DLD1 (cell line): ENCODE measurements around the gene WWC1.

ENCODE experiments used
- in situ Hi-C: cut with HindIII; loops from 2 replicates; pipeline ENCODE4 v1.10.0; 2017; ENCODE audit warnings: low sequenced_read_pairs

Gene WWC1

GRCh38 chr5:168401226-168401625 is 109.8 kb downstream of the WWC1 start:
- in situ Hi-C loops = no loop called here

GRCh38 chr5:168401880-168402279 is 110.4 kb downstream of the WWC1 start:
- in situ Hi-C loops = no loop called here

- in situ Hi-C loops = no loop called here
Measured at GRCh38 chr5:168404365-168404764, 112.9 kb downstream of the WWC1 start.

DNA sequence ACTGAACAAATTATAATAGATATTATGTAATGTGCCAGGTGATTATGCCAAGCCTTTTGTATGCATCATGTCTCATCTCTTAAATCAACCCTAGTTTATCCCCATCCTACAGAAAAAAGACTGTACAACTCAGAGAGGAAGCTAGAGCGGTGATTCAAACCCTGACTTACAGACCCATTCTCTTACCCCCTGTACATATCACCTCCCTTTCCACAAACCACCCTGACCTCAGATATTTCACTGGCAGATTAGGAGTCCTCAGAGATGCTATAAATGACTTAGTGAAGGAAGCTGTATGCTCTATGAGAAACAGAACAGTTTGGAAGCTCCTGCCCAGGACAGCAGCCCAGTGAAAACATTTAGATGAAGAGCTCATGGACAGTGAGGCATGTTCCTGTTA is 115.8 kb downstream of the WWC1 start:
- in situ Hi-C loops = no loop called here

GRCh38 chr5:168408561-168409305 is 117.3 kb downstream of the WWC1 start:
- in situ Hi-C loops = no loop called here

- in situ Hi-C loops = loop anchor here (5.0 kb wide), 2 partner anchors 47 to 68 kb away; no protein-coding TSS in a partner anchor
Measured at GRCh38 chr5:168409591-168410458, 118.4 kb downstream of the WWC1 start.

DNA sequence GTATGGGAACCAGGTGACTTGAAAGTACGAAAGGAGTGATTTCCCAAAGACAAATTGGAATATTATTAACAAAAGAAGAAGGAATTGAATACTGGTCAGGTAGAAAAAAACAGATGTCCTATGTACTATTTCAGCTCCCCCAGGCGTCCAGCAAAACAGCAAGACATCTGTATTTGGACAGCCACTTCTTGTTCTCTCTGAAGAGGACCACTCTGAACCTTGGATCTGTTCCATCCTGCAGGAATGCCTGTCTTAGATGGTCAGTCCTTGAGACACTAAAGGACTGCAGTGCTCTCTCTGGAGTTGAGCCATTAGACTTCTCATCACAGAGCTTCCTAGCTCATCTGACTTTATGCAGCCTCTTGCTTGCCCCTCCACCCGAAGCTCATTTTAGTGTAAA is 120.4 kb downstream of the WWC1 start:
- in situ Hi-C loops = loop anchor here (5.0 kb wide), 2 partner anchors 45 to 70 kb away; no protein-coding TSS in a partner anchor

GRCh38 chr5:168413062-168413461 is 121.6 kb downstream of the WWC1 start:
- in situ Hi-C loops = loop anchor here (5.0 kb wide), 2 partner anchors 44 to 71 kb away; no protein-coding TSS in a partner anchor

DNA sequence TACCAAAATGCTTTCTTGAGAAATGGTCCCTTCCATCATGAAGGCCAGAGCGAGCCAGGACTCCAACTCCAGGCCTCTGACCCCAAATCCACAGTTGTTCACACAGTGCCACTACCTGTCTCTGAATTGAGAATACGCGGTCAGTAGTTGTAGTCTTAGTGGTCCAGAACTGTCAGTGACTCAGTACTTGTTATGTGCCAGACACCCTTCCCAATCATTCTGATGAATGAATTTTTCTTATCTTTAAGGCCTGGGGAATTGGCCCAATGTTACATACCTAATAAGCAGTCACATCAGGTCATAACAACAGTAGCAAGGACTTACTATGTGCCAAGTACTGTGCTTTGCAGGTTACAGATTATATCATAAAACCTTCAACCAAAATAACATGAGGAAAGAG is 122.2 kb downstream of the WWC1 start:
- in situ Hi-C loops = loop anchor here (5.0 kb wide), 2 partner anchors 44 to 71 kb away; no protein-coding TSS in a partner anchor

GRCh38 chr5:168415401-168415800 is 124.0 kb downstream of the WWC1 start:
- in situ Hi-C loops = no loop called here

GRCh38 chr5:168415971-168416370 is 124.5 kb downstream of the WWC1 start:
- in situ Hi-C loops = no loop called here

GRCh38 chr5:168417731-168418429 is 126.4 kb downstream of the WWC1 start:
- in situ Hi-C loops = no loop called here

DNA sequence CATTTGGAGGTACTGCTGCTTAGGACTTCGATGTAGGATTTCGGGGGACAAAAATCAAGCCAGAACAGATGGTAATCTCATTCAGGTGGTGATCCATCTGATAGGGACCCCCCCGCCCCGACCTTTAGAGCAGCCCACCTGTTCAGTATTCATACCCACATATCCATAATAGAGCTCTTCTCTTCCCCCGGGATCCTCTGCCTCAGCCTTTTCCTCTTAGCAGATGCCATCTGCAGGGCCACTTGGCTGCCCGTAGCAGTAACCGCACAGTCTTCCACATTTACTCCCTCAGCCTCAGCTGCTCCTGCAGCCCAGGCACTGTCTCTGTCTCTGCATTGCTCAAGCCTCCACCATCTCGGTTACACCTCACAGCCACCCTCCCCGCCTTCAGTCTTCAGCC is 129.0 kb downstream of the WWC1 start:
- in situ Hi-C loops = no loop called here

GRCh38 chr5:168422431-168422830 is 131.0 kb downstream of the WWC1 start:
- in situ Hi-C loops = no loop called here

GRCh38 chr5:168423478-168423877 is 132.0 kb downstream of the WWC1 start:
- in situ Hi-C loops = no loop called here

DNA sequence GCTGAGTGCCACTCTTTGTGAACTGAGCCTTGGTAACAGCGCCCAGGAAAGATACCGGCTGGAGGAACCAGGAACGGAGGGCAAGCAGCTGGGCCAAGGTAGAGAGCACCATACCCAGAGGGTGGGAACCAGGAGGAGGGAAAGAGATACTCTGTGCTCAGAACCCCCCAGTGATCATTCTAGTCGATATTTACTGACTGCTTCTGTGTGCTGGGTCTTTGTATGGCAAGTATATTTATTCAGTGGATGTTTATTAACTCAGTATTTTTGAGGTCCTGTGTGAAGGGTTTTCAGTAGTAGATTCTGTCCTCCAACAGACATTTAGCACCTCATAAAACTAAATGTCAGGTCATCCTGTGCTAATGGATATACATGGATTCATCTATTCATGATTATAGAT is 132.5 kb downstream of the WWC1 start:
- in situ Hi-C loops = no loop called here

GRCh38 chr5:168424594-168425323 is 133.3 kb downstream of the WWC1 start:
- in situ Hi-C loops = no loop called here

- in situ Hi-C loops = no loop called here
Measured at GRCh38 chr5:168426007-168426863, 134.8 kb downstream of the WWC1 start.

GRCh38 chr5:168426864-168427172 is 135.4 kb downstream of the WWC1 start:
- in situ Hi-C loops = no loop called here

GRCh38 chr5:168427224-168427623 is 135.8 kb downstream of the WWC1 start:
- in situ Hi-C loops = no loop called here
